HG02610 (cell line): ENCODE measurements around the gene SCAANT1.

Source experiments
- ATAC-seq: cut with Tn5 transposase; IDR thresholded peaks from one replicate; pipeline ENCODE4 v1.9.1; 2021; ENCODE audit warnings: mild to moderate bottlenecking, moderate library complexity; ENCODE audit not compliant: unreplicated experiment

SCAANT1 gene

GRCh38 chr3:63934041-63934866 lies 22.1 kb upstream of the SCAANT1 start:
- no peak for ATAC-seq

- peak; percentile 42 for ATAC-seq
These were observed 21.3 kb upstream of the SCAANT1 start for GRCh38 chr3:63933459-63933858.

GRCh38 chr3:63932509-63933212 lies 20.5 kb upstream of the SCAANT1 start:
- ATAC-seq = no peak

- no peak for ATAC-seq
These were observed 19.1 kb upstream of the SCAANT1 start for GRCh38 chr3:63931290-63931689.

GRCh38 chr3:63927422-63928280 lies 15.5 kb upstream of the SCAANT1 start:
- ATAC-seq = peak; percentile 66

- ATAC-seq = no peak
These were observed 14.1 kb upstream of the SCAANT1 start for GRCh38 chr3:63926309-63926708.

GRCh38 chr3:63922491-63923199 lies 10.5 kb upstream of the SCAANT1 start:
- no peak for ATAC-seq

GRCh38 chr3:63921741-63922482 lies 9.7 kb upstream of the SCAANT1 start:
- peak; percentile 84 for ATAC-seq

- no peak for ATAC-seq
These were observed 7.8 kb upstream of the SCAANT1 start for GRCh38 chr3:63920001-63920400.

GRCh38 chr3:63918321-63918720 lies 6.1 kb upstream of the SCAANT1 start:
- ATAC-seq = no peak

GRCh38 chr3:63914312-63914711 lies 2.1 kb upstream of the SCAANT1 start:
- no peak for ATAC-seq

GRCh38 chr3:63912768-63913588 lies 795 bp upstream of the SCAANT1 start:
- ATAC-seq = peak; percentile 11

- ATAC-seq = peak; percentile 25
These were observed 692 bp downstream of the SCAANT1 start for GRCh38 chr3:63911509-63911872.

GRCh38 chr3:63910891-63911290 lies 1.3 kb downstream of the SCAANT1 start:
- ATAC-seq = no peak

GRCh38 chr3:63910001-63910400 lies 2.2 kb downstream of the SCAANT1 start:
- no peak for ATAC-seq

- ATAC-seq = no peak
These were observed 2.8 kb downstream of the SCAANT1 start for GRCh38 chr3:63909431-63909830.

GRCh38 chr3:63908776-63909175 lies 3.4 kb downstream of the SCAANT1 start:
- no peak for ATAC-seq

GRCh38 chr3:63908081-63908736 lies 4.0 kb downstream of the SCAANT1 start:
- ATAC-seq = no peak
